Lung (tissue), 12 donors: ENCODE measurements around the gene CHCHD1. TPM values are rescaled to one million over a fixed set of nuclear protein-coding genes. Genes with fewer than 3 reads are reported as not detected.

Experiments
- ATAC-seq: fragments of 200-7000 bp; cut with Tn5 transposase; one replicate; pipeline ENCODE4 v1.9.1; 2020; ENCODE audit warnings: moderate number of reproducible peaks; ENCODE audit not compliant: insufficient read depth, low FRiP score
- DNase-seq, 3 donors: peaks; one replicate each; pipeline ENCODE4 v3.0.0-alpha.2; 2013 to 2017
- H3K27ac ChIP-seq, 2 donors: one replicate each; pipeline ENCODE4 v1.5.1; 2013; ENCODE audit warnings: mild to moderate bottlenecking in 2 of 2, moderate library complexity in 2 of 2, control low read depth in 1 of 2, inconsistent platforms in 1 of 2, low read depth in 1 of 2, low read length in 1 of 2
- H3K27me3 ChIP-seq, 3 donors: one replicate each; pipeline ENCODE4 v1.5.1; 2013; ENCODE audit warnings: low read length in 2 of 3; ENCODE audit not compliant: control insufficient read depth in 3 of 3, insufficient read depth in 3 of 3
- H3K36me3 ChIP-seq, 4 donors: one replicate each; pipeline ENCODE4 v1.5.1; 2013; ENCODE audit warnings: low read length in 4 of 4, mild to moderate bottlenecking in 1 of 4, moderate library complexity in 1 of 4; ENCODE audit not compliant: control insufficient read depth in 4 of 4, insufficient read depth in 4 of 4
- H3K4me1 ChIP-seq, 5 donors: one replicate each; pipeline ENCODE4 v1.5.1; 2013; ENCODE audit warnings: low read length in 5 of 5, mild to moderate bottlenecking in 2 of 5, moderate library complexity in 1 of 5; ENCODE audit not compliant: control insufficient read depth in 5 of 5, insufficient read depth in 5 of 5
- H3K4me3 ChIP-seq: one replicate; pipeline ENCODE4 v1.5.1; 2013; ENCODE audit warnings: mild to moderate bottlenecking, control low read depth, moderate library complexity
- H3K9ac ChIP-seq, 2 donors: one replicate each; pipeline ENCODE4 v1.5.1; 2013; ENCODE audit warnings: low read length in 2 of 2, control low read depth in 1 of 2; ENCODE audit not compliant: insufficient read depth in 1 of 2
- H3K9me3 ChIP-seq, 4 donors: one replicate each; pipeline ENCODE4 v1.5.1; 2013; ENCODE audit warnings: low read length in 3 of 4, mild to moderate bottlenecking in 1 of 4, moderate library complexity in 1 of 4; ENCODE audit not compliant: control insufficient read depth in 4 of 4, insufficient read depth in 3 of 4
- WGBS, 2 donors: extraction: QIAGEN DNeasy Blood & Tissue Kit; methylation state at CpG; one replicate each; pipeline ENCODE4 v1.1.7; 2013; 5-methylcytosine and 5-hydroxymethylcytosine counted together
- polyA plus RNA-seq, 2 donors: library from polyadenylated mRNA; stranded (reverse); fragments of 200-250 nt; gene quantifications; one replicate each; pipeline ENCODE4 v1.2.1, GENCODE V29; 2013
- total RNA-seq, 2 donors: library from RNA; depleted of rRNA in 1 of 2; stranded (reverse); fragments of >200 nt in 1 of 2; gene quantifications; one replicate each; pipeline ENCODE4 v1.2.1, GENCODE V29; 2014 to 2021
- TF ChIP-seq, protein P1 (sequence below): IDR thresholded peaks from 2 replicates; pipeline ENCODE4 v1.5.1; 2012; ENCODE audit warnings: mild to moderate bottlenecking; ENCODE audit errors: control extremely low read depth, extremely low read depth
- donor health status: control.
- donor health status: control.
- donor health status: Bipolar disorder and iron deficiency.
- donor health status: healthy.
- donor health status: DM: yes; HTN: yes; CAD: no.

The CHCHD1 gene
- total and polyA plus RNA-seq, 4 donors, result 18.7 to 88.3 (median 37.9) TPM

DNA sequence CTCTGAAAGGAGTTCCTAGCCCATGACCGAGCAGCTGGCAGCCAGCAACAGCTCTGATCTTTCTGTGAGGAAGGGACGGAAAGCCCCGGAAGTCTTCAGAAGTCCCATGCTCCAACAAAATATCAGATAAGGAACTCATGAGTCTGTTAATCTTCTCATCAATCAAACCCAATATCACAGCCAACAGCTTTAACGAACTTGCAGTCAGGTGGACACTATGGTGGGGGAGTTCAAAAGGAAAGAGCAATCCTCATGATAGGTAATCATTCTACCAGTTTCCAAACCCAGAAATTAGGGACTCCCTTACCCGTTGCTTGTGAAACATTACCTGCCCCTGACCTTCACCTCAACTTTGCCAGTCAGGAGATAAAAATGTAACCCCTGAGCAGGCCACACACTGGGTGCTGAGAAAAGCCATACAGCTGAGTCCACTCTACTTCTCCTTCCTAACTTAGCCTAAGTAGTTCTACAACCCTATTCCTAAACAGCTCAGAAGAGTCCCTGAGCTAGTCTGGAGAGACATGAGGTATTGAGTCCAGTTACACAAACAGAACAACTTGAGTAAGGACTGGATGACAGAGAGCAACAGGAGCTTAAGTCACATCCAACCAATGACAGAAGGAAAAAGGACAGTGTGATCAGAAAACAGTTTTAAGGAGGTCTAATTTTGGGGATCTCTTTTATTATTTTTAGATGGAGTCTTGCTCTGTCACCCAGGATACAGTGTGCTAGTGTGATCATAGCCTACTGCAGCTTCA is 27.4 kb downstream of the CHCHD1 start:
- H3K9me3 ChIP-seq, result no peaks in the 10 kb centered on the region
- TF ChIP-seq, protein P1, sequence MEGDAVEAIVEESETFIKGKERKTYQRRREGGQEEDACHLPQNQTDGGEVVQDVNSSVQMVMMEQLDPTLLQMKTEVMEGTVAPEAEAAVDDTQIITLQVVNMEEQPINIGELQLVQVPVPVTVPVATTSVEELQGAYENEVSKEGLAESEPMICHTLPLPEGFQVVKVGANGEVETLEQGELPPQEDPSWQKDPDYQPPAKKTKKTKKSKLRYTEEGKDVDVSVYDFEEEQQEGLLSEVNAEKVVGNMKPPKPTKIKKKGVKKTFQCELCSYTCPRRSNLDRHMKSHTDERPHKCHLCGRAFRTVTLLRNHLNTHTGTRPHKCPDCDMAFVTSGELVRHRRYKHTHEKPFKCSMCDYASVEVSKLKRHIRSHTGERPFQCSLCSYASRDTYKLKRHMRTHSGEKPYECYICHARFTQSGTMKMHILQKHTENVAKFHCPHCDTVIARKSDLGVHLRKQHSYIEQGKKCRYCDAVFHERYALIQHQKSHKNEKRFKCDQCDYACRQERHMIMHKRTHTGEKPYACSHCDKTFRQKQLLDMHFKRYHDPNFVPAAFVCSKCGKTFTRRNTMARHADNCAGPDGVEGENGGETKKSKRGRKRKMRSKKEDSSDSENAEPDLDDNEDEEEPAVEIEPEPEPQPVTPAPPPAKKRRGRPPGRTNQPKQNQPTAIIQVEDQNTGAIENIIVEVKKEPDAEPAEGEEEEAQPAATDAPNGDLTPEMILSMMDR, result no peak
- 67 to 71% methylated on average over 5 of the region's 5 CpGs for WGBS, 2 donors
- no peak for ATAC-seq
- peaks cover 10 to 32% (median 28%) of the 10 kb centered on the region in 4 donors for H3K36me3 ChIP-seq
- H3K4me1 ChIP-seq, result no peaks in the 10 kb centered on the region
- no peak overlapping the region for H3K27ac ChIP-seq
- no peaks in the 10 kb centered on the region for H3K27me3 ChIP-seq
- no peak for DNase-seq
- no peak overlapping the region for H3K4me3 ChIP-seq
- no peak overlapping the region for H3K9ac ChIP-seq

DNA sequence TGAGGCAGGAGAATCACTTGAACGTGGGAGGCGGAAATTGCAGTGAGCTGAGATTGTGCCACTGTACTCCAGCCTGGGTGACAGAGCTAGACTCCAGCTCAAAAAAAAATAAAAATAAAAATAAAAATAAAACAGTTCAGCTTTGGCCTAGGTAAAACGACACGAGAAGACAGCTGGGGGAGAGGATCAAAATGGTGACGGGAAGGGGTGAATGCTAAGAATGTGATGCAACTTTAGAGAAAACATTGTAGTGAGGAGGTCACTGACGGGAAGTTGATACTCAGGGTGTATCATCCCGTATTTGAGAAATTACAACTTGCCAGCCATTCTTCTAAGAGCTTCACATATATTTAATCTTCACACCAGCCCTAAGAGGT is 28.5 kb downstream of the CHCHD1 start:
- no peak overlapping the region for H3K9ac ChIP-seq

DNA sequence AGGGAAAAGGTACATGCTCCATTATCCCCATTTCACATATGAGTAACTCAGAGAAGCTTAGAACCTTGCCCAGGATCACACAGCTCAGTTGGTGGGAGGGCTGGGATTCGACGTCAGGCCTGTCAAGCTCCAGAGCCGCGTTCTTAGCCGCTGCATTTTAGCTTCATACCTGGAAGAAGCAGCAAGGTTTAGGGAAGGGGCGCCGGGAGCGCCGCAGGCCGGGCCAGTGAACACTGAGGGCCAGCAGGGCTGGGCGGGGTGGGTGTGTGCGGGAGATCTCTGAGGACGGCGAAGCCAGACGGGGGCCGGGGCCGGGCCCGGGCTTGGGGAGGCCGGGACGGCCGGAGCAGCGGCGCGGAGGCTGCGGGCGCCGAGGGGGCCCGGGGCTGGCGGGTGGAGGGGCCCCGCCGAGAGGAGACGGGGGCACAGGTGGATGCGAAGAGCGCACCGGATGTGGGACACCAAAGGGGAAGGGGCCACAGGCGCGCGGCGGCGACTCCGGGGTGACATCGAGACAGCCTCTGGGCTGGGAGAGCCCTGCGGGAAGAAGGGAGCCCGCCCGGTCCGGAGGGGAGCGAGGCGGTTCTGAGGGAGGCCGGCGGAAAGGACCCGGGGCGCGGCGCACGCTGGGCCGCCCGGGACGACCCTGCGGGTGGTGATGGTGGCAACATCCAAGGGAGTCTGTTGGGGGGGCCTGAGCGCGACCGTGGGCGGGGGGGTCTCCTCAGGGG is 29.1 kb downstream of the CHCHD1 start:
- Histone ChIP-seq H3K27ac (peak overlapping the region; percentile 89 to 93), H3K9me3 (no peaks in the 10 kb centered on the region), H3K4me1 (no peaks in the 10 kb centered on the region), H3K9ac (peak overlapping the region in 1 of 2 donors; percentile 25), H3K4me3 (peak overlapping the region; percentile 83), H3K27me3 (no peaks in the 10 kb centered on the region), H3K36me3 (peaks cover 6 to 28% (median 23%) of the 10 kb centered on the region in 4 donors)
- 0 to 1% methylated on average over 38 to 63 of the region's 63 CpGs for WGBS, 2 donors
- DNase-seq (peak in 1 of 3 donors; percentile 26), ATAC-seq (peak; percentile 20)
- TF ChIP-seq, protein P1, result no peak

More for the DNA sequence above, 28.5 kb downstream of the CHCHD1 start:
- Histone ChIP-seq H3K27ac (peak overlapping the region in 1 of 2 donors; percentile 93), H3K27me3 (no peaks in the 10 kb centered on the region), H3K9me3 (no peaks in the 10 kb centered on the region), H3K4me1 (no peaks in the 10 kb centered on the region), H3K36me3 (peaks cover 10 to 34% (median 28%) of the 10 kb centered on the region in 4 donors), H3K4me3 (peak overlapping the region; percentile 83)
- WGBS, 2 donors, result 42 to 65% methylated on average over 7 of the region's 7 CpGs
- DNase-seq (no peak), ATAC-seq (no peak)
- TF ChIP-seq, protein P1, result no peak
